SIG-M5 (cell line): ENCODE data around the gene CDH16.
"Not testable (repeated sequence)": the region's sequence is repeated elsewhere in the genome, so short reads cannot be mapped to it uniquely, and the experiment has no call there.

Source experiments
- DNase-seq: peaks from one replicate; lab custom pipeline; 2025; lab: John Stamatoyannopoulos, UW

Gene CDH16

DNA sequence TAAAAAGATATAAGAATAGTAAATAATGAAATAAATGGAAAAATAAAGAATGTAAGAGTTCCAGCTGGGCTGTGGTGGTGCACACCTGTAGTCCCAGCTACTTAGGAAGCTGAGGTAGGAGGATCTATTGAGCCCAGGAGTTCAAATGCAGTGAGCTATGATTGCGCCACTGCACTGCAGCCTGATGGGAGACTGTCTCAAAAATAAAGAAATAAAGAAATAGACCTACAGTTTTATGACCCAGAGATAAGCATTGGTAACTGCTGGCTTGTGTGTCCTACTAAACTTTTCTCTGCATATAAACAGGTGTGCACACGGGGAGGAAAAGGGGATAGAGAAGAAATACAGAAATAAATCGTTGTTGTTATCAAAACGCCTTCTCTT, 46.1 kb downstream of the CDH16 start:
- DNase-seq = no peak

DNA sequence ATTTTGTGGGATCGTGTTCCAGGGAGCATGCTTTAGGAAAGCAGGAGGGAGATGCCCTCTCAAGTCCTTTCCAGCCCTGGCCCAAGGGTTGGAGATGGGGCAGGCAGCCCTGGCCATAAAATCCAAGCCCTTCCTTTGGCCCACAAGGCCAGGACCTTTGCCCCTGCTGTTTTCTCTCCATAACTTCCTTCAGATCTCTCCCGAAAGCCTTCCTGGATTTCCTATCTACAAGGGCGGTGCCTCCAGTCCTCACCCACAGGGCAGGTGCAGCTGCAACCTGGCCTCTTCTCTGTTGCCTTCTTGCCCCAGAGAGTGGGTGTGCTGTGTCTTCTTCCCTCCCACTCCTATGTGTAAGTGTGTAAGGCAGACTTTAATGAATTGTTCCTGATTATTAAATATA, 46.8 kb downstream of the CDH16 start:
- no peak for DNase-seq

GRCh38 chr16:66871363-66871762, 47.3 kb downstream of the CDH16 start:
- not testable (repeated sequence) for DNase-seq

GRCh38 chr16:66869424-66869823, 49.3 kb downstream of the CDH16 start:
- DNase-seq = no peak

- no peak for DNase-seq
Measured at GRCh38 chr16:66863707-66864106, 55.0 kb downstream of the CDH16 start.

- DNase-seq = no peak
Measured at GRCh38 chr16:66862023-66862520, 56.6 kb downstream of the CDH16 start.

DNA sequence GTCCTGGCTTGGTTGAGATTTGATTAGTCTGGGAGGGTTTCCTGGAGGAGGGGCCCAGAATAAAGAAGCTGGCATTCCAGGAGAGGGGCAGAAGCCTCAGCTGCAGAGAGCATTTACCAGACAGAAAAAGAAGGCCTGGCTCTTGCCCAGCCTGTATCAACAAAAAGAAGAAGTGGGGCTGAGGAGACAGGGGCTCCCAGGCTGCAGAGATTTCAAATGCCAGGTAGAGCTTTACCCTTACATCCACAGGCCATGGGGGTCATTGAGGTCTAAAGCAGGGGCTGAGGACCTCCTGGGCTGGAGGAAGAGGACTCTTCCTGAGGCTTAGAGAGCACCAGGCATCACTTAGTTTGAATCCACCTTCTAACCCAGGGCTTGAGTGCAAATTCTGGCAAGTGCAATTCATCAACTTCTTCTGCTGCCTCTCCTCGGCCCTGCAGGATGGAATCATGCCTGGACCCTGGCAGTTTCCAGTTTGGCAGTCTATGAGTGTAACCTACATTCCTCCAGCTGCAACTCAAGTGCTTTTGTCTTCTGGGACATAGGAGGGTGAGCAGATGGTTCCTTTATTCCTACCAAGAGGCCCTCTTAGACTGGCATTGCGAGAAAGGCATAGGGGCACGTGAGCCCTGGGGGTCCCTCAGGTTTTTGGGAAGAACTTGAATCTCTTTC, 59.2 kb downstream of the CDH16 start:
- no peak for DNase-seq

- DNase-seq = no peak
Measured at GRCh38 chr16:66858740-66859396, 59.8 kb downstream of the CDH16 start.
